Transverse colon (tissue), 4 donors: ENCODE measurements around the gene MYOZ1.

Experiments used
- EP300 ChIP-seq: sonication (generic); formaldehyde crosslinking; IDR thresholded peaks from one replicate; pipeline ENCODE4 v1.6.1; 2017; ENCODE audit warnings: antibody characterized with exemption, low read depth
- POLR2A ChIP-seq: fragments of 450-650 bp; IDR thresholded peaks from one replicate; pipeline ENCODE4 v1.6.1; 2016; ENCODE audit warnings: antibody characterized with exemption, mild to moderate bottlenecking, moderate library complexity
- POLR2AphosphoS5 ChIP-seq, 3 donors: sonication (generic); formaldehyde crosslinking; IDR thresholded peaks; one replicate each; pipeline ENCODE4 v1.6.1; 2016; ENCODE audit warnings: antibody characterized with exemption in 3 of 3
- TF ChIP-seq, protein P1 (sequence below), 5 experiments: fragments of 200-600 bp in 3 of 5; fragments of 450-650 bp in 2 of 5; sonication (generic) in 3 of 5; IDR thresholded peaks; 1 replicate in 2 of 5; 2 replicates in 3 of 5; pipeline ENCODE4 v1.5.1; 2016 to 2017; ENCODE audit warnings: antibody characterized with exemption in 5 of 5, inconsistent platforms in 3 of 5, mild to moderate bottlenecking in 2 of 5, moderate library complexity in 1 of 5

DNA sequence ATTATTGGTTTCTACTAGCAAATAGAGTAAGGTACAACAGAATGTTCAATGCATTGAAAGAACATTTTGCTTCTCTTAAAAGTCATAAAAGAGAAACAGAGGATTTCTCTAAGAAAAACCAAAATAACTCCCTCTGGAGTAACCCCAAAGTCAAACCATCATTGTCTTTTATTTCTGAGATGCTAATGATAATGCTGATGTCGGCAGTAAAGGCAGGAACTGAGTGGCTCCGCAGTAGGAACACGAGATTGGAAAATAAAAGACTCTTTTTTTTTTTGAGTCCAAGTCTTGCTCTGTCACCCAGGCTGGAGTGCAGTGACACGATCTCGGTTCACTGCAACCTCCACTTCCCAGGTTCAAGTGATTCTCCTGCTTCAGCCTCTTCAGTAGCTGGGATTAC, 47.5 kb downstream of the MYOZ1 start:
- TF ChIP-seq EP300: no peak
- no peak for TF ChIP-seq POLR2AphosphoS5 (IDR thresholded peaks at IDR 0.05)
- TF ChIP-seq, protein P1, sequence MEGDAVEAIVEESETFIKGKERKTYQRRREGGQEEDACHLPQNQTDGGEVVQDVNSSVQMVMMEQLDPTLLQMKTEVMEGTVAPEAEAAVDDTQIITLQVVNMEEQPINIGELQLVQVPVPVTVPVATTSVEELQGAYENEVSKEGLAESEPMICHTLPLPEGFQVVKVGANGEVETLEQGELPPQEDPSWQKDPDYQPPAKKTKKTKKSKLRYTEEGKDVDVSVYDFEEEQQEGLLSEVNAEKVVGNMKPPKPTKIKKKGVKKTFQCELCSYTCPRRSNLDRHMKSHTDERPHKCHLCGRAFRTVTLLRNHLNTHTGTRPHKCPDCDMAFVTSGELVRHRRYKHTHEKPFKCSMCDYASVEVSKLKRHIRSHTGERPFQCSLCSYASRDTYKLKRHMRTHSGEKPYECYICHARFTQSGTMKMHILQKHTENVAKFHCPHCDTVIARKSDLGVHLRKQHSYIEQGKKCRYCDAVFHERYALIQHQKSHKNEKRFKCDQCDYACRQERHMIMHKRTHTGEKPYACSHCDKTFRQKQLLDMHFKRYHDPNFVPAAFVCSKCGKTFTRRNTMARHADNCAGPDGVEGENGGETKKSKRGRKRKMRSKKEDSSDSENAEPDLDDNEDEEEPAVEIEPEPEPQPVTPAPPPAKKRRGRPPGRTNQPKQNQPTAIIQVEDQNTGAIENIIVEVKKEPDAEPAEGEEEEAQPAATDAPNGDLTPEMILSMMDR (IDR thresholded peaks at IDR 0.05): no peak
- no peak for TF ChIP-seq POLR2A
